ENCODE results near the gene TEX11.
"Not testable (repeated sequence)": the region's sequence is repeated elsewhere in the genome, so short reads cannot be mapped to it uniquely, and the experiment has no call there.

The TEX11 gene

DNA sequence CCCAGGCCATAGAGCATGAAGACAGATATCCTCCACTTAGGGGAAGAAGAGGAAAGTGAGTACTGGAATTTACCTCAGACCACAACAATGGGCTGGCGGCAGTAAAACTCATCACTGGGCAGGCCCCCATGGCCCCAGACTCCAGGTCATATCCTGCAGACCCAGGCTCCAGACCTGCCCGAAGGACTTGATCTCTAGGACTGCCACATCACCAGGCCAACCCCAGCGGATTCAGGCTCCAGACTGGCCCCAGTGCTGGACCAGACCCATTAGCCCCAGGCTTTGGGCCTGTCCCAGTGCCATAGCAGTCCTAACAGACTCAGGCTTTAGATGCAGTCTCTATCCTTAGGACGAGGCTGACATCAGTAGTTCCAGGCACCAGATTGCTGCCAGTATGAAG is 273.3 kb downstream of the TEX11 start:
- no peak overlapping the region for H3K4me3 ChIP-seq (replicated peaks; ENCODE audit: low read depth, low read length)
- TF ChIP-seq, protein P1, sequence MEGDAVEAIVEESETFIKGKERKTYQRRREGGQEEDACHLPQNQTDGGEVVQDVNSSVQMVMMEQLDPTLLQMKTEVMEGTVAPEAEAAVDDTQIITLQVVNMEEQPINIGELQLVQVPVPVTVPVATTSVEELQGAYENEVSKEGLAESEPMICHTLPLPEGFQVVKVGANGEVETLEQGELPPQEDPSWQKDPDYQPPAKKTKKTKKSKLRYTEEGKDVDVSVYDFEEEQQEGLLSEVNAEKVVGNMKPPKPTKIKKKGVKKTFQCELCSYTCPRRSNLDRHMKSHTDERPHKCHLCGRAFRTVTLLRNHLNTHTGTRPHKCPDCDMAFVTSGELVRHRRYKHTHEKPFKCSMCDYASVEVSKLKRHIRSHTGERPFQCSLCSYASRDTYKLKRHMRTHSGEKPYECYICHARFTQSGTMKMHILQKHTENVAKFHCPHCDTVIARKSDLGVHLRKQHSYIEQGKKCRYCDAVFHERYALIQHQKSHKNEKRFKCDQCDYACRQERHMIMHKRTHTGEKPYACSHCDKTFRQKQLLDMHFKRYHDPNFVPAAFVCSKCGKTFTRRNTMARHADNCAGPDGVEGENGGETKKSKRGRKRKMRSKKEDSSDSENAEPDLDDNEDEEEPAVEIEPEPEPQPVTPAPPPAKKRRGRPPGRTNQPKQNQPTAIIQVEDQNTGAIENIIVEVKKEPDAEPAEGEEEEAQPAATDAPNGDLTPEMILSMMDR (IDR thresholded peaks at IDR 0.05; ENCODE audit: low read depth, low read length, missing control alignments) = no peak
- no peak for DNase-seq (ENCODE audit: extremely low read depth, low read depth)

DNA sequence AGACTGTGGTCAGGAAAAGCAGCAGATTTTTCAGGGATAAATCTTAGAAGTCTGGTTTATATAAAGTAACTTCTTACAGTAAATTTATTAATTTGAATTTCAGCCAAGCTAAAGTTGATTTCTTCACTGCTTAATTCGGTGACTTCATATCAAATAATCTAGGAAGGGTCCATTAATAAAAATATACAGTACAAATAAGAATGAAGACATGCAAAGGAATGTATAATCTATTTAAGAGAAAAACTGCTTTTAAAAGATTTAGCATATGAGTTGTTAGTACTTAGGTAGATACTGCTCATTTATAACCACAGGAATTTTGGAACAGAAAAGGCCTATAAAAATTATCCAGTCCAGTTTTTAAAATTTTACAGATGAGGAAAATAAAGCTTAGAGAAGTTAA is 286.8 kb downstream of the TEX11 start:
- H3K4me3 ChIP-seq (replicated peaks; ENCODE audit: low read depth, low read length) = no peak overlapping the region
- TF ChIP-seq, protein P1 (IDR thresholded peaks at IDR 0.05; ENCODE audit: low read depth, low read length, missing control alignments) = no peak
- DNase-seq (ENCODE audit: extremely low read depth, low read depth) = no peak

DNA sequence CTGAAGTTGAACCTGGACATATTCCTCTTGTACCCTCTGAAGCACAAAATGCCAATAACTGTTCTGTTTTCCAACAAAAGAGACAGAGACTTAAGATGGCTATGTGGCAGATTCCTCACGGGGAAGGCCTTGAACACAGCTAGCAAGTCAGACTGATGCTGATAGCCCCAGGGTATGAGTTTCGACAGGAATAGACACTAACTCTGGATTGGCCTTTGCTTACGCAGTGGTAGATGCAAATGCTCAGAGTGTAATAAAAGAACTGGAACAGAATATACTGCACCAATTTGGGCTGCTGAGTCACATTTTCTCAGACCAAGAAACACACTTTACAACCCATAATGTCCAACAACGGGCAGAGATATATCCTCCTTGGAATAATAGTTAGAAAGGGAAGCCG is 290.0 kb downstream of the TEX11 start:
- no peak overlapping the region for H3K4me3 ChIP-seq (replicated peaks; ENCODE audit: low read depth, low read length)
- no peak for DNase-seq (ENCODE audit: extremely low read depth, low read depth)
- TF ChIP-seq, protein P1 (IDR thresholded peaks at IDR 0.05; ENCODE audit: low read depth, low read length, missing control alignments) = no peak

DNA sequence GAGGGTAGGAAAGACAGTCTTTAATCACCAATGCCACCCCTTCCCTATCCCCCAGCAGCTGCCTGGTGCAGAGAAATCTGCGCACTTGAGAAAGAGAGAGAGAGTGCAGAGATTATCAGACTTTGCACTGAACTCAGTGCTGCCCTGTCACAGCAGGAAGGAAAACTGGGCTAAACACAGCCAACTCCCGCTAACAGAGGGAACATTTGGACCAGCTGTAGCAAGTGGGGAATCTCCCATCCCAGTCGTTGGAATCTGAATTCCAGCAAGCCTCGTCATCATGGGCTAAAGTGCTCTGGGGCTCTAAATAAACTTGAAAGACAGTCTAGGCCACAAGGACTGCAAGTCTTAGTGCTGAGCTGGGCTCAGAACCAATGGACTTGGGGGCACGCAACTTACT is 295.2 kb downstream of the TEX11 start:
- no peak overlapping the region for H3K4me3 ChIP-seq (replicated peaks; ENCODE audit: low read depth, low read length)
- TF ChIP-seq, protein P1 (IDR thresholded peaks at IDR 0.05; ENCODE audit: low read depth, low read length, missing control alignments) = no peak
- DNase-seq (ENCODE audit: extremely low read depth, low read depth) = no peak

DNA sequence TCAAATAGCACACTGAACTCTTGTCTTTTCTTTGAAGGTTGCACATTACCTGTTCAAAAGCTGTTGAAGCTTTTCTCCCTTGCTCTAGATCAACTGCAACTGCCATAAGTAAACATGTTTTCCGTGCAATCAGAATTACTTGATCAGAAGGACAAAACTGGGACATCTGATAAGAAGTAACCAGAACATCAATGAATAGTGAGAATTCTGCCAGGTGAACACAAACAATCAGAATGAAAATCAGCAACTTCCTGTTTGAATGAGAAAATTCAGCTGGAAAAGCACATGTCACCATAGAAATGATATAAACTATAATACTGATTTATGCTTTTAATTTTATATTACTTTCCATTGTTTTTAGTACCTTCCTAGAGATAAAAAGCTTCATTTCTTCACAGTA is 303.2 kb downstream of the TEX11 start:
- TF ChIP-seq, protein P1 (IDR thresholded peaks at IDR 0.05; ENCODE audit: low read depth, low read length, missing control alignments) = no peak
- DNase-seq (ENCODE audit: extremely low read depth, low read depth) = no peak
- no peak overlapping the region for H3K4me3 ChIP-seq (replicated peaks; ENCODE audit: low read depth, low read length)

DNA sequence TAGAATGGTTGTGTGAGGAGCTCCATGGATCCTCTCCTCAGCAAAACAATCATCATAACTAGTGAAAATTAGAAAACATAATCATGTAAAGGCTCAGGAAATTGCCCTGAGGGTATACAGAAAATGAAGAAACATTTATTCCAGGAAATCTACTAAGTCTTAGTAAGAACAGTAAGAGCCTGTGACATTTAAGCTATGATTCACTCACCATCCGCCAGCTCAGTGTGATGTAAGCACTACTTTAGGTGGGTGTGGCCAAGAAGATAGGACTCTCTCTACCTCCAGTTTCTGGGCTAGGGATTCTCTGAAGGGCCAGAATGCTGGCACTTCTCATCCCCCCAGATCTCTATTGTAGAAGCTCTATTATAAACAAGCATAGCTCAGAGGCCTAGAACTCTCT is 316.4 kb downstream of the TEX11 start:
- TF ChIP-seq, protein P1 (IDR thresholded peaks at IDR 0.05; ENCODE audit: low read depth, low read length, missing control alignments) = no peak
- DNase-seq (ENCODE audit: extremely low read depth, low read depth) = peak; percentile 10
- no peak overlapping the region for H3K4me3 ChIP-seq (replicated peaks; ENCODE audit: low read depth, low read length)

DNA sequence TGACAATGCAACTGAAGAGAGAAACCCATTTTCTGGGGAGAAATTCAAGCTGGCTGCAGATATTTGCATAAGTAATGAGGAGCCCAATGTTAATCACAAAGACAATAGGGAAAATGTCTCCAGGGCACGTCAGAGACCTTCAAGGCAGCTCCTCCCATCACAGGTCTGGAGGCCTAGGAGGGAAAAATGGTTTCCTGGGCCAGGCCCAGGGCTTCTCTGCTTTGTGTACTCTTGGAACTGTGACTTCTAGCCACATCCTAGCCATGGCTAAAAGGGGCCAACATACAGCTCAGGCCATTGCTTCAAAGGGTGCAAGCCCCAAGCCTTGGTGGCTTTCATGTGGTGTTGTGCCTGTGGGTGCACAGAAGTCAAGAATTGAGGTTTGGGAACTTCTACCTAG is 321.4 kb downstream of the TEX11 start:
- DNase-seq (ENCODE audit: extremely low read depth, low read depth); H3K4me3 ChIP-seq (replicated peaks; ENCODE audit: low read depth, low read length): not testable (repeated sequence)
